Uterus (tissue), 2 donors: Measurements from ENCODE around the gene TEX11.

Experiments
- POLR2A ChIP-seq, 2 donors: fragments of 450-650 bp; IDR thresholded peaks; one replicate each; pipeline ENCODE4 v1.6.1; 2016; ENCODE audit warnings: antibody characterized with exemption in 2 of 2, mild to moderate bottlenecking in 1 of 2, moderate library complexity in 1 of 2
- TF ChIP-seq, protein P1 (sequence below), 4 experiments: fragments of 200-600 bp in 2 of 4; fragments of 450-650 bp in 2 of 4; sonication (generic) in 2 of 4; IDR thresholded peaks; one replicate each; pipeline ENCODE4 v1.5.1; 2016 to 2019; ENCODE audit warnings: antibody characterized with exemption in 4 of 4, mild to moderate bottlenecking in 2 of 4, moderate library complexity in 1 of 4

DNA sequence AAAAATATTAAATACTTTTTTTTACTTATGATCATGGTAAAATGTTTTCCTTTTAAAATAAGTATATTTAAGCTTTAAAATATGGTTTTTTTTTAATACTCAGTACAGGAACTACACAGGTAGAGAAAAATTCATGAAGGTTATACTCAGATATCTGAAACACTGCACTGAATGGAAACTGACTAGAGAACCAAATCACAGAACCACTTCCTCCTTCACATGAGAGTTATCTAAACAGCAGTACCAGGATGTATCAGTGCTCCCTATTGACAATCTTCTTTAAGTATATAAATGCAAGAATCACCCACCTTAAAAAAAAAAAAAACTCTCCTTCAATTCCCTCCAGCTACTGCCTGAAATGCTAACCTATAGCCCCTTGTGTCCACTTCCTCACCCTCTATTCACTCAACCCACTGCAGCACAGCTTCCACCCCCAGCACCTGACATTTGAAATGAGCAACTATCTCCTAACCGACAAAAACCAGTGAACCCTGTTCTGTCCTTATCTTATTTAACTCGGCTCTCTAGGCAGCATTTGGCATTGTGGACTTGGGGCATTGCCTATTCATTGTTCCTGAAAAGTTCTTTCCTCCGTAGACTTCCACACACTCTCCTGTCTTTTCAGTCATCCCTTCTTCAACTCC, 13.3 kb upstream of the TEX11 start:
- TF ChIP-seq, protein P1, sequence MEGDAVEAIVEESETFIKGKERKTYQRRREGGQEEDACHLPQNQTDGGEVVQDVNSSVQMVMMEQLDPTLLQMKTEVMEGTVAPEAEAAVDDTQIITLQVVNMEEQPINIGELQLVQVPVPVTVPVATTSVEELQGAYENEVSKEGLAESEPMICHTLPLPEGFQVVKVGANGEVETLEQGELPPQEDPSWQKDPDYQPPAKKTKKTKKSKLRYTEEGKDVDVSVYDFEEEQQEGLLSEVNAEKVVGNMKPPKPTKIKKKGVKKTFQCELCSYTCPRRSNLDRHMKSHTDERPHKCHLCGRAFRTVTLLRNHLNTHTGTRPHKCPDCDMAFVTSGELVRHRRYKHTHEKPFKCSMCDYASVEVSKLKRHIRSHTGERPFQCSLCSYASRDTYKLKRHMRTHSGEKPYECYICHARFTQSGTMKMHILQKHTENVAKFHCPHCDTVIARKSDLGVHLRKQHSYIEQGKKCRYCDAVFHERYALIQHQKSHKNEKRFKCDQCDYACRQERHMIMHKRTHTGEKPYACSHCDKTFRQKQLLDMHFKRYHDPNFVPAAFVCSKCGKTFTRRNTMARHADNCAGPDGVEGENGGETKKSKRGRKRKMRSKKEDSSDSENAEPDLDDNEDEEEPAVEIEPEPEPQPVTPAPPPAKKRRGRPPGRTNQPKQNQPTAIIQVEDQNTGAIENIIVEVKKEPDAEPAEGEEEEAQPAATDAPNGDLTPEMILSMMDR (IDR thresholded peaks at IDR 0.05): no peak
- TF ChIP-seq POLR2A (IDR thresholded peaks at IDR 0.05): no peak
